Measurements from ENCODE around the gene SINHCAF. TPM values are rescaled to one million over a fixed set of nuclear protein-coding genes. Genes with fewer than 3 reads are reported as not detected.

SINHCAF gene
- total RNA-seq, 6 donors from 2014 or later = 26.2 to 96.9 (median 42.0) TPM

DNA sequence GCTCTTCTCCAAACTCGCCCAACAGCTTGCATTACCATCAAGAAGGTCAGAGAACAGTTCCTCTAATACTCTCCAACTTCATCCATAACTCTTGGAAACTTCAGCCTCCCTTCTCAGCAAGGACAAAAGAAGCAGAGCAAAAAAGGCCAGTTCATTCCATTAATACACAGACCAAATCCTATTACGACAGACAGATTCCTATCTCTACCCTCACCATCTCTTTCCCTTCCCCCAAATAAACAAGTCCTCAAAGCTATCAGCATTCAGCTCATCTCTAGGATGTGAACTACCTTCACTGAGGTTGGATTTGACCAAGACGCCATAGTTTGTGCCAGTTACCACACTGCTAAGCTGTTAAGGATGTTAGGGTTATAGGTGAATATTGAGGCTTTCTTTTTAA is 25.2 kb downstream of the SINHCAF start:
- ATAC-seq (ENCODE audit: low FRiP score in 2 of 2) = no peak
- peaks cover 0 to 41% (median 6%) of the 10 kb centered on the region in 4 donors for H3K36me3 ChIP-seq
- no peaks in the 10 kb centered on the region for H3K27me3 ChIP-seq
- 87 to 90% methylated on average over 3 of the region's 3 CpGs for WGBS, 2 donors
- no peak overlapping the region for H3K4me3 ChIP-seq
- no peaks in the 10 kb centered on the region for H3K9me3 ChIP-seq
- TF ChIP-seq POLR2AphosphoS5 (IDR thresholded peaks at IDR 0.05) = no peak
- no peak for TF ChIP-seq EP300 (IDR thresholded peaks at IDR 0.05)
- TF ChIP-seq CTCF (IDR thresholded peaks at IDR 0.05) = no peak
- no peak for TF ChIP-seq POLR2A (IDR thresholded peaks at IDR 0.05)
- no peaks in the 10 kb centered on the region for H3K4me1 ChIP-seq
- no peak for DNase-seq
- H3K27ac ChIP-seq = no peak overlapping the region

- no peak overlapping the region for H3K4me3 ChIP-seq
- H3K36me3 ChIP-seq = peaks cover 0 to 45% (median 6%) of the 10 kb centered on the region in 4 donors
- no peak overlapping the region for H3K27ac ChIP-seq
- H3K9me3 ChIP-seq = no peaks in the 10 kb centered on the region
- H3K4me1 ChIP-seq = no peaks in the 10 kb centered on the region
- DNase-seq (no peak), ATAC-seq (ENCODE audit: low FRiP score in 2 of 2) (no peak)
- 78 to 88% methylated on average over 1 of the region's 1 CpG for WGBS, 2 donors
- TF ChIP-seq POLR2AphosphoS5 (IDR thresholded peaks at IDR 0.05) = no peak
- no peak for TF ChIP-seq CTCF (IDR thresholded peaks at IDR 0.05)
- no peak for TF ChIP-seq POLR2A (IDR thresholded peaks at IDR 0.05)
- no peaks in the 10 kb centered on the region for H3K27me3 ChIP-seq
Measured at GRCh38 chr12:31300341-31300740, 25.6 kb downstream of the SINHCAF start.

GRCh38 chr12:31298922-31299321 is 27.0 kb downstream of the SINHCAF start:
- WGBS, 2 donors = 80 to 82% methylated on average over 3 of the region's 3 CpGs
- no peak overlapping the region for H3K27ac ChIP-seq
- TF ChIP-seq CTCF (IDR thresholded peaks at IDR 0.05) (no peak), POLR2AphosphoS5 (IDR thresholded peaks at IDR 0.05) (no peak), POLR2A (IDR thresholded peaks at IDR 0.05) (no peak), EP300 (IDR thresholded peaks at IDR 0.05) (no peak)

GRCh38 chr12:31298515-31298910 is 27.4 kb downstream of the SINHCAF start:
- WGBS, 2 donors = 79 to 96% methylated on average over 2 of the region's 2 CpGs
- Histone ChIP-seq H3K27ac (no peak overlapping the region), H3K27me3 (no peaks in the 10 kb centered on the region), H3K36me3 (peaks cover 0 to 50% (median 18%) of the 10 kb centered on the region in 4 donors), H3K9me3 (no peaks in the 10 kb centered on the region), H3K4me1 (no peaks in the 10 kb centered on the region), H3K4me3 (no peak overlapping the region)
- ATAC-seq (ENCODE audit: low FRiP score in 2 of 2) (no peak), DNase-seq (no peak)
- TF ChIP-seq CTCF (IDR thresholded peaks at IDR 0.05) = no peak

More at GRCh38 chr12:31298922-31299321, 27.0 kb downstream of the SINHCAF start:
- Histone ChIP-seq H3K4me3 (no peak overlapping the region), H3K4me1 (no peaks in the 10 kb centered on the region), H3K36me3 (peaks cover 0 to 50% (median 16%) of the 10 kb centered on the region in 4 donors), H3K9me3 (no peaks in the 10 kb centered on the region), H3K27me3 (no peaks in the 10 kb centered on the region)
- DNase-seq (no peak), ATAC-seq (ENCODE audit: low FRiP score in 2 of 2) (no peak)
